HG03045 (cell line): ENCODE results near the gene TAAR9.

Experiments used
- ATAC-seq: cut with Tn5 transposase; IDR thresholded peaks from one replicate; pipeline ENCODE4 v1.9.1; 2021; ENCODE audit warnings: mild to moderate bottlenecking, moderate library complexity; ENCODE audit not compliant: unreplicated experiment

The TAAR9 gene, protein sequence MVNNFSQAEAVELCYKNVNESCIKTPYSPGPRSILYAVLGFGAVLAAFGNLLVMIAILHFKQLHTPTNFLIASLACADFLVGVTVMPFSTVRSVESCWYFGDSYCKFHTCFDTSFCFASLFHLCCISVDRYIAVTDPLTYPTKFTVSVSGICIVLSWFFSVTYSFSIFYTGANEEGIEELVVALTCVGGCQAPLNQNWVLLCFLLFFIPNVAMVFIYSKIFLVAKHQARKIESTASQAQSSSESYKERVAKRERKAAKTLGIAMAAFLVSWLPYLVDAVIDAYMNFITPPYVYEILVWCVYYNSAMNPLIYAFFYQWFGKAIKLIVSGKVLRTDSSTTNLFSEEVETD

DNA sequence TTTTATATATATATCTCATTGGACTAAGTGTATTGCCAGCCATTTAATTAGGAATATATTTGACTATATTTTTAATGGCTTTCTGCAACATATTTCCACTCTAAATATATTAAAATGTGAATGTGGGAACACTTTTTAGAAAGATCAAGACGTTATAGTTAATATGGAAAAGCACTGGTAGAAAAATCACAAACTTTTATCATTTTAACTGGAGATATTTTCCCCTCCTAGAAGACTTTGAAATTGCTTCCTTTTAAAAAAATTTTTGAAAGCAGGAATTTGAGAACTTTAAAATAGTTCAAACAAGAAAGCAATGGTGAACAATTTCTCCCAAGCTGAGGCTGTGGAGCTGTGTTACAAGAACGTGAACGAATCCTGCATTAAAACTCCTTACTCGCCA lies at the start of gene TAAR9:
Gene TAAR9 (plus strand): TSS at position 301 of the 400 bp plus-strand sequence. CDS start 13 bp downstream, at position 314.
- ATAC-seq, result no peak

DNA sequence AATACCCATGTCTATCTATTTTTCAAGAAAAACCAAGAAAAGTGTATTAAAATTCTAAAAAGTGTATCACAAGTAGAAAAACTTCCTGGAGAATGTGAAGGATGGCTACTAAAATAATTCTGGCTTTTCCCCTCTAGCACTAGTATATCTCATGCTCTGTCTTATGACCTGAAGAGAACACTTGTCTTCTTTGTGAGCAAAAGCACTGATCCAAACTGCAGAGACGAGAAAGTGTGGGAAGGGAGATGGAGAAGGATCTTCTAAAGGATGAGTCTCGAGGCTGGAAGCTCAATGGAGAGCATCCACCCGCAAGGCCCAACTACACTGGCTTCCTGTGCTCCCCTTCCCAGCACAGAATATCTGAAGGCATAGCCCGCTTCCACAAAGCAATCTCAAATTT lies 48.7 kb upstream of the TAAR9 start:
- ATAC-seq, result no peak

DNA sequence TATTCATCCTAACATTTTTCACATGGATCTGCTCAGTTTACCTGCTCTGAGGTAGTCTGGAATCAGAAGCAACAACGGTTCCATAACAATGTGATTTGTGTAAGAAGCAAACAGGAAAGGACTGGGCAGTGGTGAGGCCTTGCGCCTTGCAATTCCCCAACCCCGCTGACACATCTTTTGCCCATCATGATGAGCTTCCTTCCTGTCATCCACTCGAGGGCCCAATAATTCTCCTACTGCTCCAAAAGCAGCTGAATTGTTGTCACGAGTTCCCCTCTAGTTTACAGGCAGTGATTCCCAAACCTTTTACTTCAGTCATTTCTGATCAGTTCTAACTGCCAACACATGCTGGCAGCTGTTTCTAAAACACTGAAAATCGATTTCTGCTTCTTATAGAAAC lies 48.1 kb upstream of the TAAR9 start:
- peak; percentile 46 for ATAC-seq

DNA sequence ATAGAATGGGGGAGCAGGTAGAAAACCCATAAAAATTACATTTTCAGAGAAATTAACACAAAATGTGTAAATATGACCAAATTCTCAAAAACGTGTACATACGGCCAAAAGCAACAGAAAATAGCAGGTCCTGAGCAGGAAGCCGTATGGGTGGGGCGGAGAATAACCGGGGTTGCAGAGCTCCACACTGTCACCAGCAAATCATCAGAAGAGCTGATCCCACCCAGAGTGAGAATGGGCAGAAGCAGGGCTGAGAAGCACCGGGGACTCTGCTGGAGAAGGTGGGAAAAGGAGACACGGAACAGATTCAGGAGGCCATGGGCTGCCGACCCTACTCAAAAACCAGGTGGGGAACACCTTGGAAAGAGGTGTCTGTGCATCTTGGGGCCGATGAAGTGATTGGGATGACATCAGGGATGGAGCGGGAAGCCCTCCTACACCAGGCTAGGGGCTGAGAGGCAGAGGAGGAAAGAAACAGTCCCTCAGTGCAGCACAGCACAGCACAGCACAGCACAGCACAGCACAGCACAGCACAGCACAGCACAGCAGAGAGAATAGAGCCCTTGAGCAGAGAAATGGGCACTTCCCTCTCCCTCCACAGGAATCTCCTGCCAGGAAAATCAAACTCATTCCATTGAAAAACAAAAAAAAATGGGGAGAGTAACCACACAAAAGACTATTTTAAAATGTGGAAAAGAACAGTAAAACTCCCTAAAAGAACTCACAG lies 47.4 kb upstream of the TAAR9 start:
- peak; percentile 67 for ATAC-seq

DNA sequence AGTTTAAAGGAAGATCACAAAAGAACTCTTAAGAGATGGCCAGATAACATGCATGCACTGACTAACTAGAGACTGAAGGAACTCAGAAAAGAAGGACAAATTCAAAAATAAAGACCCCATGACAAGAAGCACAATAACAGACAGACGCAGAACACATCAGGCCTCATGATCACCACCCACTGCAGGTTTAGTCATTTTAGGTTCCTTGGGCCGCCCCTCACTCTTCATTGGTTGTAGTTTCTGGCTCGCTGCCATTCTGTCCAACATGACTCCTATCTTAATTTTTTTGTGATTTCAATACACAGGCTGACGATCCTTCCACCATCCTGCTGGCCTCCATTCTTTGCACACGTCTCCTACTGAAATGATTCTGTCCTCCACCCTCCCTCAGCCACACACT lies 46.8 kb upstream of the TAAR9 start:
- no peak for ATAC-seq

DNA sequence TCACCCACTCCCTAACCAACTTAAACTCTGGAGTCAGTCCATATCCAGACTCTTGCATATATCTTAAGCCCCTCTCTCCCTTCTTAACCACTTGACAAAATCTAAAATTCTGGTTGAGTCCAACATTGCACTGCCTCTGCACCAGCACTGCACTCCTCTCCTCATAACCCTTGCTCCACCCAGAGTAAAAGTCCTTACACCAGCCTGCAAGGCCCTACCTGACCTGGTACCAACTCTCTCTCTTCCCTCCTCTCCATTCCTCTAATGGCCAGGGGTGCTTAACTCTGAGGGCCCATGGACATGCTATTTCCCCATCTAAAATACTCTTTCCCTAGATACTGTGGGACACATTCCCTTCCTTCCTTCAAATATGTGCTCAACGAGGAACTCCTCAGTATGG lies 46.2 kb upstream of the TAAR9 start:
- ATAC-seq, result no peak

DNA sequence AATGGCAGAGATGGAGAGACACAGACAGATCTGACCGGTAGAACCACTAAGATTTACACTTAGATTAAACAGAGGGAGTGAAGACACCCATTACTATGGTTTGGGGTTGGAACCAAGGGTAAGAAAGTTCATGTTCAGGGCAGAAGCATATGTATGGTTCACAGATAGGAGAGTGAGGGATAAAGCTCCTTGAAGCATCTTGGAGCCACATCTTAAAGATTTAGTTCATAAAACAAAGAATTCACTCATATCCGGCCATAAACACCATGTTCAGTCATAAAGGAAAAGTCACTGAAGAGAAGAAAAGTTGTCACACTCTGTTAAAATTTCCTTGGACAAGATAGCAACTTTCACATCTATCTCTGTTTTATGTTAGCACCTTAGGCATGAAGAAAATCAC lies 43.1 kb upstream of the TAAR9 start:
- ATAC-seq, result no peak

DNA sequence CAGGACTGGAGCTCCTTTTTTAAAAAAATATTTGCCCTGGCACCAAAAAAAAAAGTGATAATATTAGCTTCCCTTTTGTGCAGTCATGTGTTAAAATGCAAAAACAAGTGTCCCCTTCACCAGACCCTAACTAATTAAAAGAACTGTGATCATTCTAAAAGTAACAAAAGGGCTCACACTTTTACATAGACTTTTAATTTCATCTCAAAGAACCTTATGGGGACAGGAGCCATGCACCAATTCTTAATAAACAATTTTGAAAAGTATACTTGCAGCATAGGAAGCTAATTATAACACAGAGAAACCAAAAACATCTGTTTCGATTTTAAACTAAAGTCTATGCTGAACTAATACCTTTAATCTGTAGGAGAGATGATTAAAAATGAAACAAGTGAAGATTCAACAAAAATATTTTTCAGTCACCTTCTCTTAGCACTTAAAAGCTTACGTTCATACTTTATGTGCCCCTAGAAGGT lies 42.4 kb upstream of the TAAR9 start:
- peak; percentile 47 for ATAC-seq

DNA sequence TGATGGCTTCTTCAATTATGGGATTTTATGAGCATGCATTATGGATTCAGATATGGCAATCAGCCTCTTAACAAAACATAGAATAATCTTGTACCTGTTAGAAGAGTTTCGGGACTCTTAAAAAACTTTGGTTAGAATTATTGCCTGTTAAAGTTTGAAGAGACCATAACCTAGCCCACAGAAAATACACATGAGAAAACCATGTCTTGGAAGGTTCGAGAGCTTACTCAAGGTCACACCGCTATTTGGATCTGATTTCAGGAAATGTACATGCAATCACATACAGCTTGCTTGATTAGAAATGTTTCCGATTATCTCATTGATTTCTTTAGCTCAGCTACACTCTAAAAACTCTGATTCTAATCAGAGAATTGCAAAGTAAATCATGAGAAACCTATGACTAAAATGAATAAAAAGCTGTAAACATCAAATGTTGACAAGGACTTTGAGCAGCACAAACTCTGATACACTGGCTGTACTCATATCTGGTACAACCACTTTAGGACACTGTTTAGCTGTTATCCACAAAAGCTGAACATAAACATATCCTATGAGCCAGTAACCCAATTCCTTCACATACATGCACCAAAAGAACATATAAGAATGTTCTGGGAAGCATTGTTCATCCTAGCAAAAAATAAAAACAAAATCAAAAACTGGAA lies 41.4 kb upstream of the TAAR9 start:
- no peak for ATAC-seq

DNA sequence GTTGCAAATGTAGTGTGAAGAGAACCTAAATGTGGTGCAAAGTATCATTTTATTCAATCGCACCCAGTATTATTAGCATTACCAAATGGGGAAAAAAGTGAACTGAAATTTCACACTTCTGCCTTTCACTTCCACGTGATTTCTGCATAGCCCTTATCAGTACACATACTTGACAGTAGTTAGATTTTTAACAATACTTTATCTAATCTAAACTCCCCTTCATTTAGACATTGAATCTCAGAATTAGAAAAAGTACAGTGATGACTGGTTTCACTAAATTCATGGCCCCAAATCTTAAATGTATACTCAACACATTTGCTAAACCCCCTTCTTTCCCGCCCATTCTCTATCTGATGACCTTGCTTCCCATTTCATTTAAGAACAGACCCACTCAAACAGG lies 39.4 kb upstream of the TAAR9 start:
- ATAC-seq, result peak; percentile 34

DNA sequence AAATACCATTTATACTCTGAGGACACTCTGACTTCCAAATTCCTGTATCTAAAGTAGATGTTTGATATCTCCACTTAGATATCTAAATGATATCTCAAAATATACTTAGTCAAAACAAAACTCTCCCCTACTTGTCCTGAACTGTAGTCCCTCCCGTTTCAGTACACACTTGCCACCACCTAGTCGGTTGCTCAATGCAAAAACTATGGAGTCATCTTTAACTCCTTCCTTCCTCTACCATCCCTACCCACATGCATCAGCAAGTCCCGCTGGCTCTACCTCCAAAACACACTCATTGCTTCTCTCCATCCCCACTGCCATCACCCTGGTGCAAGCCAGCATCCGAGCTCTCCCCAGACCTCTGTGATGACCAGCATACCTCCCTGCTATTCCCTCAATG lies 38.3 kb upstream of the TAAR9 start:
- no peak for ATAC-seq

DNA sequence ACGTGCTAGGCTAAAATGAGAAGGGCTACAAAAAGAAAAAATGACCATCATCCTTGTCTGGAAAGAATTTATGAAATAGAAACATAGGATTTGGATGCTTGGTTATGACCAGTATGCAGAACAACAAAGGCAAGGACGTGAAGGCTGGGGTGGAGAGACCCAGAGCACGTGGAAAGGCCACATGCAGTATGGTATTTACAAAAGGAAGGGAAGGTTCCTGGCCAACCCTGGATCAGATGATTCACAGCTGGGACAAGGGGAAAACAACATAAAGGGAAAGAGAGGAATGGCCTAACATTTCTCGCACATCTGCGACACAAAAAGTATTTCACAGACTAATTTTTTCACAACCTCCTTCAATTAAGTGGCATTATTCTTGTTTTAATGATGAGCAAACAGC lies 33.3 kb upstream of the TAAR9 start:
- ATAC-seq, result no peak

DNA sequence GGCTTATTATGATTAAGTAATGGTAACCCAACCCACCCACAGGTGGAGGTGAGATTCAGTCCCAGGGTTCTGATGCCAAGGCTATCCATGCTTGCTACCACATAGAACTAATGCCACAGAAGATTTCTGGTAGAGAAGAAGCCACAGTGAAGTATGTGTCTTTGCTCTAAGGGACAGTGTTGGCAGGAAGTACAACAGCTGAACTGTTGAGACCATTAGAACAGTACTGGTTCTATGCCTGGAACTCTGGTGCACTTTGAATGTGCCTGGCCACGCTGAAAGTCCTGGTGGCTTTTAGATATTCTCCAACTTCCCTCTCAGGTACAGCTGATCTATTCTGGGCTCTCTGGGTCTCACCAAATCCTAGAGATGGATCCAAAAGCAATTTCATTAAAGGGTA lies 32.9 kb upstream of the TAAR9 start:
- ATAC-seq, result no peak

DNA sequence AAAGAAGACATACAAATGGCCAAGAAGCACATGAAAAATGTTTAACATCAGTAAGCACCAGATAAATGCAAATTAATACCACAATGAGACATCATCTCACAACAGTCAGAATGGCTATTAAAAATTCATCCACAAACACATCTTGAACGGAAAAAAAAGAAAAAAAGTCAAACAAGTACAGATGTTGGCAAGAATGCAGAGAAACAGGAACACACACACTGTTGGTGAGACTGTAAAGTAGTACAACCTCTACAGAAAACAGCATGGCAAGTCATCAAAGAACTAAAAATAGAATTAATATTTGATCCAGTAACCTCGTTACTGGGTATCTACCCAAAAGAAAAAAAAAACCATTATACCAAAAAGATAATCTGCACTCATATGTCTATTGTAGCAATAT lies 31.6 kb upstream of the TAAR9 start:
- no peak for ATAC-seq

DNA sequence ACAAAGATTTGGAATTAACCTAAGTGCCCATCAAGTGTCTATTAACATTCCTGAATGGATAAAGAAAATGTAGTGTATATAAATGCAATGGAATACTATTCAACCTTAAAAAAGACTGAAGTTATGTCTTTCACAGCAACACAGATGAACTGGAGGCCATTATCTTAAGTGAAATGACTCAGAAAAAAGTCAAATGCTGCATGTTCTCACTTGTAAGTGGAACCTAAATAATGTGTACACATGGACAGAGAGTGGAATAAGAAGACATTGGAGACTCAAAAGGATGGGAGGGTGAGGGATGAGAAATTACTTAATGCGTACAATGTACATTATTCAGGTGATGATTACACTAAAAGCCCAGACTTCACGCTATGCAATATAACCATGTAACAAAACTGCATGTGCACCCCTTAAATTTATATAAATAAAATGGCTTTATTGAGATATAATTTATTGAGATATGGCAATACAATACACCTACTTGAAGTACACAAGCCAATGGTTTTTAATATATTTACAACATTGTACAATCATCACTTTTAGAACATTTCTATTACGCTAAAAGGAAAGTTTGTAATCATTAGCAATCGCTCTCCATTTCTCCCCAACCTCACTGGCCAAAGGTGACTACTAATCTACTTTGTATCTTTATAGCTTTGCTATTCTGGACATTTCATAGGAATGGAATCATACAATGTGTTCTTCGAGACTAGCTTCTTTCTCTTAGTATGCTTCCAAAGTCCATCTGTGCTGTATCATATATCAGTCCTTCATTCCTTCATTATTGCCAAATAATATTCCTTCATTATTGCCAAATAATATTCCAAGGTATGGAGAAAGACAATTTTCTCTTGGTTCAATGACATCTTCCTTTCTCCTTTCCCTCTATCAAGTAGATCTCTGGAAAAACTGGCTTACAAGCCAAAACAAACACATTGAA lies 30.9 kb upstream of the TAAR9 start:
- no peak for ATAC-seq

DNA sequence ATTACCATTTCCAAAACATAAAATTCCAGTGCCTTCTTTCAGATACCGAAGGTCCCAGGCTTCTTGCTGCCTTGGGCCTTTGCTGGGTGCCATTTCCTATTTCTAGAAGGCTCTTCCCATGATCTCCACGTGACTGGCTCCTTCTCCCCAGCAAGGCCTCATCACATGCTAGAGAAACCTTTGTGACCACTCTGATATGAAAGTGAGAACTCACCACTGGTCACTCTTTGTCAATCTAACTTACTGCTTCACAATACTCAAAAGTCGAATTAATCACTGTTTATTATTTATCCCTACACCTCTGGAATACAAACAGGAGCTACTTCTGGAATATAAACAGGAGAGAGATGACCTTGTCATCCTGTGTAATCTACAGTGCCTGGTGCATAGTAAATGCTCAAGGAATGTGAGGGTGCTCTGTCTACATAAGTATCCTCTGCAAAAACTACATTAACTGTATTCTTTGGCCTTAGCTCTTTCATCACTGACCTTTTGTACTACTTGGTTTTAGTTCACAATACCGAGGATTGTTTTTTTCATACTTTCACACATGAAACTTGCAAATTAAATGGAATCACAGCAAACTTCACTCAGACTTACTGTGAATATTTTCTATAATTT lies 26.8 kb upstream of the TAAR9 start:
- no peak for ATAC-seq

DNA sequence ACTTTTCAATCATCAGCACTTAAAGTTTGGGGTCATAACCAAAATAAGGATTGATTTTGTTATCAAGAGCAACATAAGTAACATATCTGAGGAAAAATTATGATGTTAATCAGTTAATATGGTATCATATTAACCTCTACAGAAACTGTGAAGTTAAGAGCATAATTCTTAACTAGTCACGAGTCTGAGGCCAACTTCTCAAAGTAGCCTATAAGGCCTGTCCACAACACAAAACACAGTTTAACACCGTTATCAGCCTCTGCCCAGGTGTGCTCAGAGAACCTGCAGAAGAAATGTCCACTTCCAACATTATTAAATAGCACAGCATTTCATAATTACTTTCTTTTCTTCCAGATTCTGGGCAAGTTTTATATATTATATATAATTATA lies 26.3 kb upstream of the TAAR9 start:
- no peak for ATAC-seq

DNA sequence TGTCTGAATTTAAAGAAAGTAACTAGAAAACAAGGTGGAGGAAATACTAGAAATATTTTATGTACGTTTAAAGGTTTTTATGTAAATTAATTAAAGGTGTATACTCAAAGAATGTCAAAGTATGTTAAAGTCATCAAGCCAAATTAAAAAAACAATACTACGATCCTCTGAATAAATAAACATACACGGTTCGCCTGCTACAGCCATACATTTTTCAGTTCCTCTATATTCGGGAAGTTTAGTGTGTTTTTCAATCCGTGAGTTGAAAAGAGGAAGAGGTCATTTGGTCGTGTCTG lies 25.8 kb upstream of the TAAR9 start:
- ATAC-seq, result no peak

DNA sequence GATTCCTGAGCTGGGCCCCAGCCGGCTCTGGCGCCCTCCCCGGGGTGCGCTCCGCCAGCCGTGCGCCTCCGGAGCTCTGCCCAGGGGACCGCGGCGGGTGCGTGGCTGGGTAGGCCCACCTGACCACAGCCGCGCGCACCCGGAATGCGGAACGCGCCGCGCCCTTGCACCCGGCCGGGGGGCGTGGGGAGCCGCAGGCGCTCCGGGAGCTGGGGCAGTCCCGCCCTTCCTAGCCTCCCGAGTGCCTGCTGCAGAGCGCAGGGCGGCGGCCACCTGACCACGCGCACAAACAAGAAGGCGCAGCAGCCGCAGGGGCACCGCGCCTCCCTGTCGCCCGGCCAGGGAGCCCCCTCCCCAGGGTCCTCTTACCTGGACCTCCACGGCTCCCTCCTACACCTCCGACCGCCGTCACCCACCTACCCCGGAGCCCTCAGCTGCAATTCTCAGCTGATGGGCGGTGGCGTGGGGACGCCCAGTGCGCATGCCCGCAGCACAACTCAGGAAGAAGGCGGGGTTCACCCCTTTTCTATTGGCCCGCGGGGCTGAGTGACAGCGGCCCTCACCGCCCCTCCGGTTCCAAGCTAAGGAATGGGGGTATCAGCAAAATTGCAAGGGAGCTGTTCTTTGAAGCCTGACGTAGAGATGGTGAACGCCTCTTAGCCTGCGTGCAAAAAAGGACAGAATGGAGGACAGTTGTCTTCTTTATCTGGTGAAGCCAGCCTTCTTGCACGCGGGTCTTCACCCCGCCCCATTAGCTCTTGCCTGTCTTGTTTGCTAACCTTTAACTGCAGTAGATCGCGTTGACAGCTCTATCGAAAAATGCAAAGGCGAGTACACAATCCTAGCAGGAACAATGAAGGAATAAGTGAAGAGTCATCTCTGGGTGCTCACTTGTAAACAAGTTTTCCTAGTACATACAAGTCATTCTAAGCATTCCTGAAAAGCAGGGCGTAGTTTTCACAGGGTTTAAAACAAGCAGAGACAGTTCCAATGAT lies 25.1 kb upstream of the TAAR9 start, which contains the start of gene STX7:
Gene STX7 (minus strand): TSS at position 479 of the 995 bp plus-strand sequence. CDS start 9,586 bp downstream, outside the sequence.
- peak; percentile 96 for ATAC-seq
